K562 (cell line): ENCODE measurements around the gene PRDM10. TPM values are rescaled to one million over a fixed set of nuclear protein-coding genes. Genes with fewer than 3 reads are reported as not detected.

Experiments
- BRD9 ChIP-seq: fragments of 450-650 bp; IDR thresholded peaks from 2 replicates; pipeline ENCODE4 v1.6.1; 2018; ENCODE audit warnings: low read depth; ENCODE audit not compliant: partially characterized antibody
- CHAMP1 ChIP-seq: fragments of 450-650 bp; IDR thresholded peaks from 2 replicates; pipeline ENCODE4 v1.6.1; 2016; ENCODE audit warnings: mild to moderate bottlenecking
- E2F8 ChIP-seq: fragments of 450-650 bp; IDR thresholded peaks from 2 replicates; pipeline ENCODE4 v1.7.1; 2018; ENCODE audit warnings: mild to moderate bottlenecking, low read depth; ENCODE audit not compliant: partially characterized antibody
- LEF1 ChIP-seq: fragments of 450-650 bp; IDR thresholded peaks from 2 replicates; pipeline ENCODE4 v1.6.1; 2016; ENCODE audit warnings: mild to moderate bottlenecking
- MITF ChIP-seq: IDR thresholded peaks from 2 replicates; pipeline ENCODE4 v1.6.1; 2014; ENCODE audit warnings: antibody characterized with exemption
- NFE2 ChIP-seq: IDR thresholded peaks from 2 replicates; pipeline ENCODE4 v1.6.1; 2014; ENCODE audit warnings: antibody characterized with exemption, low read depth
- NRF1 ChIP-seq, 2 experiments: fragments of 450-650 bp; IDR thresholded peaks in 1 of 2; conservative IDR thresholded peaks in 1 of 2; 2 replicates each; pipeline ENCODE4 v1.6.1; 2014; ENCODE audit warnings: mild to moderate bottlenecking in 2 of 2
- POLR2B ChIP-seq: fragments of 450-650 bp; IDR thresholded peaks from 2 replicates; pipeline ENCODE4 v1.6.1; 2018; ENCODE audit warnings: low read depth; ENCODE audit not compliant: partially characterized antibody
- POU5F1 ChIP-seq: fragments of 150-350 bp; IDR thresholded peaks from 2 replicates; pipeline ENCODE4 v1.6.1; 2014; ENCODE audit warnings: borderline replicate concordance, low read length, low read depth, mild to moderate bottlenecking; ENCODE audit not compliant: partially characterized antibody
- U2AF2 ChIP-seq: fragments of 200-400 bp; formaldehyde crosslinking; optimal IDR thresholded peaks from 2 replicates; pipeline ENCODE3; 2017; ENCODE audit warnings: low read depth, mild to moderate bottlenecking, low read length
- ZNF318 ChIP-seq, 2 experiments: fragments of 450-650 bp; IDR thresholded peaks; 2 replicates each; pipeline ENCODE4 v1.6.1; 2016; ENCODE audit warnings: mild to moderate bottlenecking in 2 of 2, borderline replicate concordance in 1 of 2, low read depth in 1 of 2, moderate library complexity in 1 of 2
- polyA plus RNA-seq, 8 experiments: library from polyadenylated mRNA; depleted of rRNA in 4 of 8; stranded (reverse) in 5 of 8; unstranded in 3 of 8; fragments of >200 nt; fragmentation: Nextera tagmentation in 2 of 8; fragmentation: Illumina TruSeq in 1 of 8; extraction: Ambion mirVana in 2 of 8; extraction: Trizol in 1 of 8; gene quantifications; 2 replicates each; pipeline versions ENCODE4 v1.2.1 to v1.2.3, GENCODE V29; 2011 to 2014; ENCODE audit warnings: inconsistent platforms in 1 of 8, missing spikeins in 1 of 8
- total RNA-seq, 7 experiments: library from RNA; depleted of rRNA in 6 of 7; stranded (reverse); fragments of >200 nt in 6 of 7; fragmentation: Illumina TruSeq in 2 of 7; extraction: Trizol in 2 of 7; gene quantifications; 2 replicates each; pipeline versions ENCODE4 v1.2.1 to v1.2.3, GENCODE V29; 2011 to 2021; ENCODE audit warnings: low replicate concordance in 1 of 7

PRDM10 gene
- total and polyA plus RNA-seq, 9 of the 15 experiments (the other 6 are each of a cell fraction or from before 2014, with no cell fraction given), result 0.89 to 9.3 (median 4.5) TPM

- TF ChIP-seq MITF (no peak), CHAMP1 (no peak), U2AF2 (no peak), E2F8 (no peak), NFE2 (0 out of 2 replicates have a peak, but pooled peaks have one; percentile 2), ZNF318 (IDR thresholded peaks at IDR 0.05; ENCODE audit: borderline replicate concordance in 1 of 2, low read depth in 1 of 2) (no peak), NRF1 (conservative IDR thresholded peaks at IDR 0.05 in 1 of 2, IDR thresholded peaks at IDR 0.05 in 1 of 2) (no peak; a peak in 2 of 4 replicates), POU5F1 (no peak), BRD9 (no peak), LEF1 (no peak), POLR2B (no peak)
These were observed 929 bp downstream of the PRDM10 start (continued) for GRCh38 chr11:130001461-130002351.
